Activated naive CD4-positive, alpha-beta T cell treated with Interleukin-2 at 50 U/mL for 16 hours (primary cell): ENCODE measurements around the gene TRAPPC5.

Experiments
- DNase-seq: peaks from one replicate; pipeline ENCODE4 v3.0.0-alpha.2; 2020

TRAPPC5 gene

GRCh38 chr19:7734220-7735203 is 53.9 kb downstream of the TRAPPC5 start:
- DNase-seq: no peak

- no peak for DNase-seq
Measured at GRCh38 chr19:7736148-7736547, 55.5 kb downstream of the TRAPPC5 start.

GRCh38 chr19:7737215-7737614 is 56.6 kb downstream of the TRAPPC5 start:
- DNase-seq: no peak
